ENCODE measurements around the gene PIK3CB.

GRCh38 chr3:138653567-138653966, 181.2 kb downstream of the PIK3CB start:
- TF ChIP-seq POLR2A (IDR thresholded peaks at IDR 0.05; ENCODE audit: low read length) (no peak), GATA1 (IDR thresholded peaks at IDR 0.05; ENCODE audit: low read depth, low read length) (no peak)
